ENCODE data around the gene SCYGR1.
A peak's percentile ranks its signal among the peaks of the same experiment; 100 is the strongest.
"Not testable (repeated sequence)": the region's sequence is repeated elsewhere in the genome, so short reads cannot be mapped to it uniquely, and the experiment has no call there.

SCYGR1 gene

DNA sequence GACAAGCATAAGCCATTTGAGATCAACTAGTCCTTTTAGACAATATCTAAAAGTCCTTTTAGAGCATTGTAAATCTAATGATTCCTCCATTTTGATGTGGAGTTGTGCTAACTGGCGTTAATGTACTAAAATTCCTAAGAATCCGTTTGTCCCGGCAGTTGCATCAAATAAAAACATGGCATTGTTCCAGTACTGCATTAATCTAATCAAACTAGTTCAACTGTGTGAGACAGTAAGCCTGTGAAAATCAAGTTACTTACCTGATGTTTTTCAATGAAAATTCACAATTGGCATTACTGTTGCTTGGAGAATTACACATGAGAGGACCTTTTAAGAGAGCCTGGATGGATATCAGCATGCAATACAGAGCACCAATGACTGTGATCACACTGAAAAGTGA is 21.9 kb downstream of the SCYGR1 start:
- Histone ChIP-seq H3K27me3 (replicated peaks; ENCODE audit: control insufficient read depth, insufficient read depth, low read length) (no peaks in the 10 kb centered on the region), H3K36me3 (ENCODE audit: control insufficient read depth, insufficient read depth, low read length) (peaks cover 2% of the 10 kb centered on the region; the same call in 1 of the 2 replicates), H3K4me3 (replicated peaks; ENCODE audit: low read depth, low read length) (no peak overlapping the region)
- no peak for DNase-seq (ENCODE audit: extremely low read depth, insufficient read length)
- TF ChIP-seq CTCF (IDR thresholded peaks at IDR 0.05; ENCODE audit: insufficient read depth, low read length, poor library complexity, severe bottlenecking): no peak

DNA sequence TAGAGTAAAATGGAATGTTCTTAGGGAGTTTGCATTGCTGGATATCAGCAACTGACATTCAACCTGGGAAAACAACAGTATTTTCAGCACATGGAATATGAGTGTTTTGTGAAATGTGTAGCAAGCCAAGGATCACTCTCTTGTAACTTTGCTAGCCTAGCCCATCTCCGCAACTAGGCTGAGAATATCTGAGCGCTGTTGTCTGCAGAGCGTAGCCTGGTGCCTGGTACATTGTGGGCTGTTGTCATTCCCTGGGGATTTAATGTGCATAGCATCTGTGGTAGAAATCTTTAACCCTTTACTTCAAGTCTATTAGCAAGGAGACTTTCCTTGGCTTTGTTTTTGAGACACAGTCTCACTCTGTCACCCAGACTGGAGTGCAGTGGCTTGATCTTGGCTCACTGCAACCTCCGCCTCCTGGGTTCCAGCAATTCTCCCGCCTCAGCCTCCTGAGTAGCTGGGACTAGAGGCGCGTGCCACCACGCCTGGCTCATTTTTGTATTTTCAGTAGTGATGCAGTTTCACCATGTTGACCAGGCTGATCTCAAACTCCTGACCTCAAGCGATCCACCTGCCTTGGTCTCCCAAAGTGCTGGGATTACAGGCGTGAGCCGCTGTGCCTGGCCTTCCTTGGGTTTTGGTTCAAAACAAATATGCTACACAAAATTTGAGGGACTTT is 23.0 kb downstream of the SCYGR1 start:
- H3K27me3 ChIP-seq (replicated peaks; ENCODE audit: control insufficient read depth, insufficient read depth, low read length); DNase-seq (ENCODE audit: extremely low read depth, insufficient read length); H3K4me3 ChIP-seq (replicated peaks; ENCODE audit: low read depth, low read length); H3K36me3 ChIP-seq (ENCODE audit: control insufficient read depth, insufficient read depth, low read length): not testable (repeated sequence)

DNA sequence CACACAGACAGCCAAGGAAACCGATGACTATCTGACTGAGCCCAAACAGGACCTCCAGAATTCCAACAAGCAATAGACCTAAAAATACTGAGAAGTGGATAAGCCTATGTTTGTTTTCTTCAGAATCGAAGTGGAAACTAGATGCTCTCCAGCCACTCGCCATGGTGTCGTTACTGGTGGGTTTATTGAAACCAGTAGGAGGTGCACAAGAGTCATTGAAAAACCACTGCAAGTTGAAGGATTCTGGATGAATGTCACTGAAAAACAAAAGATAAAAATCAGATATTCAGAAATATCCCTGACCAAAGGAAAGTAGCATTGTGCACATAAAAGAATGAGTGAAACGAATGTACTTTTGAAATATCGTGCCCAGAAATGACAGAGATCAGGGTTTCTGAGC is 24.0 kb downstream of the SCYGR1 start:
- TF ChIP-seq CTCF (IDR thresholded peaks at IDR 0.05; ENCODE audit: insufficient read depth, low read length, poor library complexity, severe bottlenecking): peak; percentile 22
- DNase-seq (ENCODE audit: extremely low read depth, insufficient read length): no peak
- H3K27me3 ChIP-seq (replicated peaks; ENCODE audit: control insufficient read depth, insufficient read depth, low read length): no peaks in the 10 kb centered on the region

GRCh38 chr2:227360351-227360750 is 27.4 kb downstream of the SCYGR1 start:
- Histone ChIP-seq H3K27me3 (replicated peaks; ENCODE audit: control insufficient read depth, insufficient read depth, low read length) (no peaks in the 10 kb centered on the region), H3K36me3 (ENCODE audit: control insufficient read depth, insufficient read depth, low read length) (peaks cover 5% of the 10 kb centered on the region), H3K4me3 (replicated peaks; ENCODE audit: low read depth, low read length) (no peak overlapping the region)
- no peak for DNase-seq (ENCODE audit: extremely low read depth, insufficient read length)
- TF ChIP-seq CTCF (IDR thresholded peaks at IDR 0.05; ENCODE audit: insufficient read depth, low read length, poor library complexity, severe bottlenecking): no peak

More for the DNA sequence above, 24.0 kb downstream of the SCYGR1 start:
- H3K4me3 ChIP-seq (replicated peaks; ENCODE audit: low read depth, low read length): no peak overlapping the region
- H3K36me3 ChIP-seq (ENCODE audit: control insufficient read depth, insufficient read depth, low read length): peaks cover 2% of the 10 kb centered on the region; the same call in 1 of the 2 replicates

- no peak overlapping the region; the same call in 1 of the 2 replicates for H3K4me3 ChIP-seq (replicated peaks; ENCODE audit: low read depth, low read length)
- DNase-seq (ENCODE audit: extremely low read depth, insufficient read length): peak; percentile 18
- H3K27me3 ChIP-seq (replicated peaks; ENCODE audit: control insufficient read depth, insufficient read depth, low read length): no peaks in the 10 kb centered on the region
- no peak for TF ChIP-seq CTCF (IDR thresholded peaks at IDR 0.05; ENCODE audit: insufficient read depth, low read length, poor library complexity, severe bottlenecking)
- peaks cover 3% of the 10 kb centered on the region for H3K36me3 ChIP-seq (ENCODE audit: control insufficient read depth, insufficient read depth, low read length)
These were observed 36.1 kb downstream of the SCYGR1 start for GRCh38 chr2:227351639-227352038.

GRCh38 chr2:227349989-227350612 is 37.6 kb downstream of the SCYGR1 start:
- Histone ChIP-seq H3K4me3 (replicated peaks; ENCODE audit: low read depth, low read length) (no peak overlapping the region), H3K27me3 (replicated peaks; ENCODE audit: control insufficient read depth, insufficient read depth, low read length) (no peaks in the 10 kb centered on the region), H3K36me3 (ENCODE audit: control insufficient read depth, insufficient read depth, low read length) (no peaks in the 10 kb centered on the region; the same call in 1 of the 2 replicates)
- no peak for TF ChIP-seq CTCF (IDR thresholded peaks at IDR 0.05; ENCODE audit: insufficient read depth, low read length, poor library complexity, severe bottlenecking)
- DNase-seq (ENCODE audit: extremely low read depth, insufficient read length): no peak

All from GM06990 (cell line).